HEK293T (cell line): ENCODE data around the gene CREB5.

Source experiments
- CTCF ChIA-PET: fragments of 350-600 bp; formaldehyde crosslinking; extraction: SDS; loops from one replicate; lab custom pipeline; 2021; ENCODE audit warnings: antibody characterized with exemption, inconsistent platforms; lab: Yijun Ruan, JAX
- POLR2A ChIA-PET: fragments of 350-600 bp; formaldehyde crosslinking; extraction: SDS; loops from one replicate; lab custom pipeline; 2020; ENCODE audit warnings: antibody characterized with exemption, inconsistent platforms; lab: Yijun Ruan, JAX
- DNase-seq: peaks from one replicate; pipeline ENCODE4 v3.0.0; 2012; ENCODE audit warnings: mixed read lengths; ENCODE audit errors: extremely low spot score
- ARNT ChIP-seq: fragments of 450-650 bp; IDR thresholded peaks from 2 replicates; pipeline ENCODE4 v1.6.1; 2017; ENCODE audit warnings: mild to moderate bottlenecking
- BHLHE40 ChIP-seq: fragments of 450-650 bp; IDR thresholded peaks from 2 replicates; pipeline ENCODE4 v1.6.1; 2016; ENCODE audit warnings: mild to moderate bottlenecking, moderate library complexity, borderline replicate concordance
- CTBP1 ChIP-seq: fragments of 450-650 bp; IDR thresholded peaks from 2 replicates; pipeline ENCODE4 v1.6.1; 2016; ENCODE audit warnings: borderline replicate concordance
- ELF4 ChIP-seq: fragments of 450-650 bp; IDR thresholded peaks from 2 replicates; pipeline ENCODE4 v1.6.1; 2017; ENCODE audit warnings: antibody characterized with exemption
- FOXA1 ChIP-seq: fragments of 450-650 bp; IDR thresholded peaks from 2 replicates; pipeline ENCODE4 v1.6.1; 2016; ENCODE audit warnings: mild to moderate bottlenecking
- FOXK2 ChIP-seq: fragments of 450-650 bp; IDR thresholded peaks from 2 replicates; pipeline ENCODE4 v1.6.1; 2016; ENCODE audit warnings: mild to moderate bottlenecking
- FOXM1 ChIP-seq: fragments of 450-650 bp; IDR thresholded peaks from 2 replicates; pipeline ENCODE4 v1.6.1; 2017; ENCODE audit warnings: mild to moderate bottlenecking, borderline replicate concordance
- HDGF ChIP-seq: fragments of 450-650 bp; IDR thresholded peaks from 2 replicates; pipeline ENCODE4 v1.6.1; 2017; ENCODE audit warnings: antibody characterized with exemption, borderline replicate concordance
- L3MBTL2 ChIP-seq: fragments of 450-650 bp; conservative IDR thresholded peaks from 2 replicates; pipeline ENCODE4 v1.6.1; 2016; ENCODE audit warnings: mild to moderate bottlenecking
- LEF1 ChIP-seq: fragments of 450-650 bp; IDR thresholded peaks from 2 replicates; pipeline ENCODE4 v1.6.1; 2017; ENCODE audit warnings: mild to moderate bottlenecking, borderline replicate concordance
- NFRKB ChIP-seq: fragments of 450-650 bp; IDR thresholded peaks from 2 replicates; pipeline ENCODE4 v1.6.1; 2016; ENCODE audit warnings: mild to moderate bottlenecking, moderate library complexity
- PKNOX1 ChIP-seq: fragments of 450-650 bp; IDR thresholded peaks from 2 replicates; pipeline ENCODE4 v1.6.1; 2016
- SP1 ChIP-seq: fragments of 450-650 bp; IDR thresholded peaks from 2 replicates; pipeline ENCODE4 v1.6.1; 2017
- SUZ12 ChIP-seq: fragments of 450-650 bp; IDR thresholded peaks from 2 replicates; pipeline ENCODE4 v1.6.1; 2016; ENCODE audit warnings: mild to moderate bottlenecking
- TARDBP ChIP-seq: fragments of 450-650 bp; IDR thresholded peaks from 2 replicates; pipeline ENCODE4 v1.6.1; 2016
- ZNF384 ChIP-seq: fragments of 450-650 bp; IDR thresholded peaks from 2 replicates; pipeline ENCODE4 v1.6.1; 2016

CREB5 gene

GRCh38 chr7:28723336-28723735 lies 311.0 kb downstream of the CREB5 start:
- TF ChIP-seq ZNF384 (no peak), NFRKB (no peak), ELF4 (no peak), FOXA1 (no peak), TARDBP (no peak), CTBP1 (no peak), HDGF (no peak), FOXM1 (no peak), PKNOX1 (no peak)
- POLR2A ChIA-PET, result no interaction called here
- CTCF ChIA-PET, result interaction anchor here (0.6 kb wide), 1 partner anchor 193 kb away, joined by 3 read pairs; no protein-coding TSS in a partner anchor
- DNase-seq, result no peak

- no peak for DNase-seq
- ChIA-PET CTCF (no interaction called here), POLR2A (no interaction called here)
- TF ChIP-seq TARDBP, result no peak
- TF ChIP-seq BHLHE40, result no peak
- TF ChIP-seq FOXA1, result no peak
- TF ChIP-seq FOXM1, result no peak
- no peak for TF ChIP-seq FOXK2
- no peak for TF ChIP-seq HDGF
- no peak for TF ChIP-seq ZNF384
- no peak for TF ChIP-seq LEF1
- TF ChIP-seq SUZ12, result no peak
- TF ChIP-seq SP1, result no peak
- TF ChIP-seq NFRKB, result no peak
- no peak for TF ChIP-seq ARNT
- no peak for TF ChIP-seq L3MBTL2
- TF ChIP-seq CTBP1, result no peak
- no peak for TF ChIP-seq PKNOX1
- TF ChIP-seq ELF4, result no peak
Measured at GRCh38 chr7:28724563-28724962, 312.2 kb downstream of the CREB5 start.

GRCh38 chr7:28725045-28725642 lies 312.8 kb downstream of the CREB5 start:
- no peak for TF ChIP-seq SUZ12
- no peak for TF ChIP-seq BHLHE40
- TF ChIP-seq PKNOX1, result no peak
- TF ChIP-seq TARDBP, result no peak
- no peak for TF ChIP-seq NFRKB
- TF ChIP-seq ZNF384, result no peak
- CTCF ChIA-PET, result no interaction called here
- POLR2A ChIA-PET, result no interaction called here
- no peak for DNase-seq

GRCh38 chr7:28725911-28726310 lies 313.6 kb downstream of the CREB5 start:
- DNase-seq, result no peak
- CTCF ChIA-PET, result no interaction called here
- POLR2A ChIA-PET, result no interaction called here
- TF ChIP-seq CTBP1 (no peak), BHLHE40 (no peak), HDGF (no peak), TARDBP (no peak), SUZ12 (no peak), ARNT (no peak), NFRKB (no peak), FOXM1 (no peak), FOXA1 (no peak), PKNOX1 (no peak)

GRCh38 chr7:28726555-28726954 lies 314.2 kb downstream of the CREB5 start:
- no peak for DNase-seq
- CTCF ChIA-PET, result no interaction called here
- TF ChIP-seq FOXK2 (no peak), SUZ12 (no peak), FOXA1 (no peak), BHLHE40 (no peak), PKNOX1 (no peak), TARDBP (no peak), L3MBTL2 (no peak), CTBP1 (no peak), NFRKB (no peak), ZNF384 (no peak), ARNT (no peak), ELF4 (no peak), LEF1 (no peak), FOXM1 (no peak), HDGF (no peak), SP1 (no peak)
- POLR2A ChIA-PET, result no interaction called here
